Measurements from ENCODE around the gene OTX2.

DNA sequence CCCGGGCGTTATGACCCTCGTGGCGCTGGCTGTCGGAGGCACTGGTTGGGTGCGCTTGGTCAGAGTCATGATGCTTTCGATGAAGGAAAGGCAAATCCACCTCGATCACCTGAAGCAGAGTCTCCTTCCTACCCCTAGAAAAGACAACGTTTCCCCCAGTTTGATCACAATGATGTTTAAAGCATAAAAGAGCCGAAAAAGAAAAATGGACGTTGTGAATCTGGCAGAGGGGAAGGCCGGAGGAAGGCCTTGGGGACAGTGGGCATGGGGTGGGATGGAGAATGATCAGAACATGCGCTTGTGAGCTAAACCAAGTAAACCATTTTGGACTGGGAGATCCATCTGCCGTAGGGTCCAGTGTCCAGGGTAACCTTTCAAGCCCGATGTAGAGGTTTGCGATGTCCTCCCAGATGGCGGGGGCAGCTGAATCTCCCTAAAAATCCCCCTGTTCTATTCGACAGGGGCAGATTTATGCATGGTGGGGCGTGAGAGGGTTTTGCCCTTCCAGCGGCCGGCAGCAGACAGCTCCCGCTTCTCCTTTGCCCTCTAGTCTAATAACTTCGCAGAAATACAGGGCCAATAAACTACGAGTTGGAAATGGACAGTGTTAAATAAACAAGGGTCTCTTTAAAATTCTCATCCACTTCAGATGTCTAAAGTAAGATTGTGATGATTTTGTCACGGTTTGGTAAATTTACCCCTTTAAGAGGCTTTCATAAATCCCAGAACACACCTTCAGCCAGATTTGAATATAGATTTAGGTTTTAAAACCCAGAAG, 2.3 kb upstream of the OTX2 start:
- TF ChIP-seq, protein P1, sequence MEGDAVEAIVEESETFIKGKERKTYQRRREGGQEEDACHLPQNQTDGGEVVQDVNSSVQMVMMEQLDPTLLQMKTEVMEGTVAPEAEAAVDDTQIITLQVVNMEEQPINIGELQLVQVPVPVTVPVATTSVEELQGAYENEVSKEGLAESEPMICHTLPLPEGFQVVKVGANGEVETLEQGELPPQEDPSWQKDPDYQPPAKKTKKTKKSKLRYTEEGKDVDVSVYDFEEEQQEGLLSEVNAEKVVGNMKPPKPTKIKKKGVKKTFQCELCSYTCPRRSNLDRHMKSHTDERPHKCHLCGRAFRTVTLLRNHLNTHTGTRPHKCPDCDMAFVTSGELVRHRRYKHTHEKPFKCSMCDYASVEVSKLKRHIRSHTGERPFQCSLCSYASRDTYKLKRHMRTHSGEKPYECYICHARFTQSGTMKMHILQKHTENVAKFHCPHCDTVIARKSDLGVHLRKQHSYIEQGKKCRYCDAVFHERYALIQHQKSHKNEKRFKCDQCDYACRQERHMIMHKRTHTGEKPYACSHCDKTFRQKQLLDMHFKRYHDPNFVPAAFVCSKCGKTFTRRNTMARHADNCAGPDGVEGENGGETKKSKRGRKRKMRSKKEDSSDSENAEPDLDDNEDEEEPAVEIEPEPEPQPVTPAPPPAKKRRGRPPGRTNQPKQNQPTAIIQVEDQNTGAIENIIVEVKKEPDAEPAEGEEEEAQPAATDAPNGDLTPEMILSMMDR (IDR thresholded peaks at IDR 0.05; ENCODE audit: insufficient read depth, low read length, poor library complexity, severe bottlenecking) = no peak
- no peak for TF ChIP-seq EZH2phosphoT487 (conservative IDR thresholded peaks at IDR 0.05; ENCODE audit: low read length)

All from SU-DHL-6 (cell line).